Pancreas (tissue), 10 donors: ENCODE data around the gene HAO2. TPM values are rescaled to one million over a fixed set of nuclear protein-coding genes. Genes with fewer than 3 reads are reported as not detected.

ENCODE experiments used
- ATAC-seq, 4 donors: fragments of 200-7000 bp; cut with Tn5 transposase; one replicate each; pipeline versions ENCODE4 v1.8.0 to v1.9.1; 2020; ENCODE audit warnings: mild to moderate bottlenecking in 4 of 4, moderate library complexity in 4 of 4
- DNase-seq, 6 donors: peaks; one replicate each; pipeline ENCODE4 v3.0.0-alpha.2; 2020
- FAIRE-seq: peaks from 2 replicates; lab custom pipeline; 2012; peaks lifted over from hg19 to GRCh38; lab: Jason Lieb, UNC
- H3K27ac ChIP-seq, 4 donors: fragments of 200-600 bp; sonication (generic); 1 replicate in 3 of 4; 2 replicates in 1 of 4; pipeline versions ENCODE4 v1.5.0 to v1.8.0; 2020
- H3K27me3 ChIP-seq, 4 donors: fragments of 200-600 bp; one replicate each; pipeline ENCODE4 v1.8.0; 2021
- H3K36me3 ChIP-seq, 3 donors: fragments of 200-600 bp; sonication (generic) in 1 of 3; one replicate each; pipeline versions ENCODE4 v1.5.0 to v1.8.0; 2020 to 2021
- H3K4me1 ChIP-seq, 3 donors: fragments of 200-600 bp; one replicate each; pipeline ENCODE4 v1.8.0; 2021
- H3K4me3 ChIP-seq, 4 donors: fragments of 200-600 bp; sonication (generic) in 2 of 4; one replicate each; pipeline versions ENCODE4 v1.5.0 to v1.8.0; 2020 to 2021
- H3K9me3 ChIP-seq, 4 donors: fragments of 200-600 bp; one replicate each; pipeline ENCODE4 v1.8.0; 2021
- CTCF ChIP-seq, 4 donors: fragments of 200-600 bp; sonication (generic) in 3 of 4; IDR thresholded peaks; one replicate each; pipeline versions ENCODE4 v1.5.0 to v1.8.0; 2021; ENCODE audit warnings: antibody characterized with exemption in 4 of 4
- WGBS, 2 donors: extraction: QIAGEN DNeasy Blood & Tissue Kit; methylation state at CpG; one replicate each; pipeline ENCODE4 v1.1.7; 2013; 5-methylcytosine and 5-hydroxymethylcytosine counted together
- intact Hi-C, 3 donors: fragments of 100-400 bp; cut with DNase I; formaldehyde crosslinking; loops; one replicate each; pipeline versions ENCODE4 v1.11.1 to v1.14.2; 2022
- polyA plus RNA-seq, 2 donors: library from polyadenylated mRNA; stranded (reverse); fragments of 200-250 nt; gene quantifications; one replicate each; pipeline ENCODE4 v1.2.3, GENCODE V29; 2013
- total RNA-seq, 6 donors: library from RNA; stranded (reverse); fragmentation: NEBNext Ultra II Directional in 4 of 6; extraction: Animal tissue kit (Norgen Biotek cat#: 25700) in 4 of 6; gene quantifications; one replicate each; pipeline versions ENCODE4 v1.2.1 to v1.2.4, GENCODE V29; 2021 to 2023
- donor health status: healthy with polysubstance abuse.
- donor health status: DM: no; HTN: no; CAD: no; lungs with moderate emphysema.
- donor health status: DM: no; HTN: no; CAD: no.
- donor health status: control.
- donor health status: control.
- donor health status: Bipolar disorder and iron deficiency.
- donor health status: DM: yes; HTN: yes; CAD: no.
- donor health status: DM: no; HTN: no; CAD: no.
- donor health status: DM: no; HTN: no; CAD: no.
- donor health status: DM: yes; HTN: yes; CAD: no.

The HAO2 gene
- total and polyA plus RNA-seq, 8 donors, result not detected

- no peak for FAIRE-seq
- ATAC-seq, result no peak
- Histone ChIP-seq H3K36me3 (no peaks in the 10 kb centered on the region), H3K9me3 (no peaks in the 10 kb centered on the region), H3K27ac (no peak overlapping the region), H3K4me3 (no peak overlapping the region), H3K27me3 (no peaks in the 10 kb centered on the region), H3K4me1 (peaks cover 0 to 3% (median 0%) of the 10 kb centered on the region in 3 donors)
- TF ChIP-seq CTCF (IDR thresholded peaks at IDR 0.05), result no peak
- intact Hi-C loops, result no loop called here
- 81 to 84% methylated on average over 8 of the region's 8 CpGs for WGBS, 2 donors
- no peak for DNase-seq
These were observed 38.8 kb upstream of the HAO2 start for GRCh38 chr1:119329541-119330461.

DNA sequence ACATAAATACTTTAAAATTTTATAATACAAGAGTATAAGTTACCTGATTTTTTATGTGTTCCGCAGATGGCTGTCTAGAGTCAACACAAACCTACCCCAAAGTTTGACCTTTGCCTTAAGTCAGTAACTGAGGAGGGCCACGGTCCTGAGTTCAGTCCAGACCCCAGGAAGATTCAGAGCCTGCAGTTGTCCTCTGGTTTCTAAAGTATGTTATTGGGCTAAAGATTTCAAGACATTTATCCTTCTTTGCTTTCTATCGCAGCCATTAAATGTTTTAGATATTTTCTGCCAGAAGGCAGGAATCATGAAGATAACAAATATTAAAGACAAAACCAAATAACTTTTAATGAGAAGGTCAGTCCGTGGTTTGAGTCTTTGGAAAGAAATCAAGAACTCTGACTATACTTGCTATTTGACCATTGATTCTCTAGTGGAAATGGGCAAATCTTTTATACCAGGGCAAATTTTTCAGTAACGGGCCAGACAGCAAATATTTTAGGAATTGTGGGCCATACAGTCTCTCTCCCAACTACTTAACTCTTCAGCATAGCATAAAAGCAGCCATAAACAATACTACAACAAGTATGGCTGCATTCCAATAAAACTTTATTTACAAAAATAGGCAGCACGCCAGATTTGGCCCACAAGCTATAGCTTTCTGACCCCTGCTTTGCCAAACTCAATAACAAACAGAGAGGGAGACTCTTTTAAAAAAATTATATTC lies 38.0 kb upstream of the HAO2 start:
- H3K27me3 ChIP-seq, result no peaks in the 10 kb centered on the region
- no peak for FAIRE-seq
- 72 to 74% methylated on average over 6 of the region's 6 CpGs for WGBS, 2 donors
- H3K27ac ChIP-seq, result no peak overlapping the region
- intact Hi-C loops, result no loop called here
- H3K36me3 ChIP-seq, result no peaks in the 10 kb centered on the region
- TF ChIP-seq CTCF (IDR thresholded peaks at IDR 0.05), result no peak
- H3K4me1 ChIP-seq, result peaks cover 0 to 3% (median 0%) of the 10 kb centered on the region in 3 donors
- H3K4me3 ChIP-seq, result no peak overlapping the region
- no peak for ATAC-seq
- no peak for DNase-seq
- H3K9me3 ChIP-seq, result no peaks in the 10 kb centered on the region

GRCh38 chr1:119331190-119331515 lies 37.4 kb upstream of the HAO2 start:
- no peak for TF ChIP-seq CTCF (IDR thresholded peaks at IDR 0.05)
- H3K9me3 ChIP-seq, result no peaks in the 10 kb centered on the region
- no peak for ATAC-seq
- no peaks in the 10 kb centered on the region for H3K36me3 ChIP-seq
- H3K27ac ChIP-seq, result no peak overlapping the region
- DNase-seq, result no peak
- no peak overlapping the region for H3K4me3 ChIP-seq
- no peak for FAIRE-seq
- peaks cover 0 to 3% (median 0%) of the 10 kb centered on the region in 3 donors for H3K4me1 ChIP-seq
- WGBS, 2 donors, result 68 to 77% methylated on average over 6 of the region's 6 CpGs
- intact Hi-C loops, result no loop called here
- no peaks in the 10 kb centered on the region for H3K27me3 ChIP-seq

DNA sequence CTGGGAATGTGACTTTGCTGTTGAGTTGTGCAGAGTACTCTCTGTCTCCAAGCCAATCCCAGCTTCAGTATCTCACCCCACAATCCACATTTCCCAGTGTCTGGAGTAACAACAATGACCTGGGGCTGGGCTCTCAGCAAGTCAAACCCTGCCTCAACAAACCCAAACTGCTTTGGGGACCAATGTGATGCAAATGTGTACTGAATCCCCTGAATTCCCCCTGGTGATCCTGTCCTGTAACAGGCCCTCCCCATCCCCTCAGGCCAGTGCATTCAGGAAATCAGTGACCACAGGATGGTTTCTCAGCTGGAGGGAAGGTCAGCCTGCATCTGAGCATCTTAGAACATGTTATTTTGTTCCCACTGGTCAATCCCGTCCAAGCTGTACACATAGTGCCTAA lies 36.7 kb upstream of the HAO2 start:
- FAIRE-seq, result no peak

More for the DNA sequence above, 36.7 kb upstream of the HAO2 start:
- no peak for ATAC-seq
- no peak for DNase-seq
- Histone ChIP-seq H3K27ac (no peak overlapping the region), H3K4me3 (no peak overlapping the region), H3K27me3 (no peaks in the 10 kb centered on the region), H3K4me1 (peaks cover 0 to 3% (median 0%) of the 10 kb centered on the region in 3 donors), H3K9me3 (no peaks in the 10 kb centered on the region), H3K36me3 (no peaks in the 10 kb centered on the region)
- TF ChIP-seq CTCF (IDR thresholded peaks at IDR 0.05), result no peak
- intact Hi-C loops, result no loop called here
- 81 to 83% methylated on average over 1 of the region's 1 CpG for WGBS, 2 donors
